Activated T-cell treated with anti-CD3 and anti-CD28 coated beads, Interleukin-2, amount 50 U/mL, for 48 hours (primary cell): ENCODE results near the gene KCNAB2.

Experiments
- DNase-seq, 2 experiments: peaks; one replicate each; pipeline ENCODE4 v3.0.0-alpha.2; 2020

Gene KCNAB2

DNA sequence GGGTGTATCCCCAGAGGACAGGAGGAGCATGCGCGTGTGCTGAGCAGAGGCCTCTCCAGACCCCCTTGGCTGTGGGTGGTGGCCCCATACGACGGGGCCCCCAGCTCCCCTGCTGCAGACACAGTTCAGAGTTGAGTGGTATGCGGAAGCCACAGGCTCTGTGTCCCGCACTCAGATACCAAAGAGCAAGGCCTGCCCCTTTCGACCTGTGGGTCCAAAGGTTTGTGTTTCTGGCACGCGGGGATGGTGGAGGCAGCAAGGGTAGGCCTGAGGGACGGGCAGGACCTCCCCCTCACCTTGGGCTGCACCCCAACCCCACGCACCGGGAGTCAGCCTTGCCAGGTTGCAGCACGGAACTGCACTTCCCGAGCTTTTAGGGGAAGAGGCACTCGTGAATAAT is at the start of gene KCNAB2:
Gene KCNAB2, plus strand, starts transcription at position 328 of the 400 bp plus-strand sequence. CDS start 5,649 bp downstream, outside the sequence.
- DNase-seq = no peak

GRCh38 chr1:5996641-5997270 is 48.9 kb upstream of the KCNAB2 start:
- no peak for DNase-seq

DNA sequence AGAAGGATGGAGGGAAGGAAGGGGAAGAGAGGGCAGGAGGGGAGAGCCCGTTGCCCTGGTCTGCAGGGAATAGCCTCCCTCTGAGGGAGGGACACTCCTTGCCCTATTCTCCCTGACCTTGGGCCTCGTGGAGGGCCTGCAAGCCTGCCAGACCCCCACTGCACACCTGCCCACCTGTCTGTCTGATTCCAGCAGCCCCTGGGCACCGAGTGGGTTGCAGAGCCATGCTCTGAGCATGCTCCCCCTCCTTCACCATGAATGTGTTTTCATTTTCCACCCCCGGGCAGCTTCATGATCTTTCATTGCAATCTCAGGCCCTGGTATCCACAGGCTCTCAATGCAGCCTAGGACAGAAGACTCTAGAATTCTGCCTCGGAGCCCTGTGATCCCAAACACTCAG is 48.4 kb upstream of the KCNAB2 start:
- DNase-seq = no peak

DNA sequence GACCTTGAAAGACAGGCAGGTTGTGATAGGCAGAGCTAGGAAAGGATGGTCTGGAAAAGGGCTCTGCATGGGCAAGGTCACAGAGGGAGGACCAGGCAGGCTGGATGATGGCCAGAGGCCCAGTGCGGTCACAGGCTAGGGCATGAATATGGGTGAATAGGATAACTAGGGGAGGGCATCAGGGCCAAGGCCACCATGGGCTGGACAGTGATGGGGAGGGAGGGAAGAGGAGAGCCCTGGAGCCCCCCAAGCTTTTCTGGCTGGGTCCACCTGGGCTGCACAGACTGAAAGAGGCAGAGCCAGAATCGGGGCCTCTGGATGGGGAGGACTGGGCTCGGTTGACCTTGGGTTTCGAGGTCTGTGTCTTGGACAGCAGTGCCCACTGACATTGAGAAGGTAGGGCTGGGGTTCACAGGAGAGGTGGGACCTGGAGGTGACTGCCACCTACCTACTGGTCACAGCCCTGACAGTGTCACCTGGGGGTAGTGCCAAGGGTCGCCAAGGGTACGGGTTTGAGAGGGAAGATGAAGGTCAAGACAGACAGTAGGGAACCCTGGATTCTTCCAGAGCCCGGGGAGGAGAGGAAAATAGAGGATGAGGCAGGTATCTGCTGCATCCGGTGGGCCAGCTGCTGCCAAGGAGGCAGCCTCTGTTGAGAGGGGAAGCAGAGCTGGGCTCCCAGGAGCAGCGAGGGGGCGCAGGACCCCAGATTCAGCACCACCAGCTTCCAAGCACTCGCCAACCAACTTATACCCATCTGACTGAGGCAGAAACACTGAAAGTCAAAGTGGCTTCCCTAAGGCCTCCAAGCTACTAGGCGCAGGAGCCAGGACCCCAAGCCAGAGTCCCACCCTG is 47.4 kb upstream of the KCNAB2 start:
- DNase-seq = no peak

DNA sequence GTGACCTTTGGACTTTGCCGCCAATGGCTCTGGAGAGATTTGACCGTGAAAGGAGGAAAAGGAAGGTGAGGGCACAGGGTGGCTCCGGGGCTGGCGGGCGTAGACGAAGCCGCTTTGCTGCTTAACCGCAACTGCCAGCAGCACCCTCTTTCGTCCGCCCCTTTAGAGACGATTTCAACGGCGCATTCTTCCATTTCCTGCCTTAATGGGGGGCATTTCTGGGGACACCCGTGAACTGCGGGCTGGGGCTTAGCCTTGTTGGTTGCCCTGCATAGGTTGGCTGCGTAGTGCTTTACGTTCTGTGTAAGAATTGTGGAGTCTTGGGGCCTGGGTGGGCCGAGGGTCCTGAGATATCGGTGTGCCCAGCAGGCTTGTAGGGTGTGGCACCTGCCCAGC is 46.8 kb upstream of the KCNAB2 start:
- DNase-seq = no peak

GRCh38 chr1:5999711-6000443 is 45.8 kb upstream of the KCNAB2 start:
- no peak for DNase-seq

DNA sequence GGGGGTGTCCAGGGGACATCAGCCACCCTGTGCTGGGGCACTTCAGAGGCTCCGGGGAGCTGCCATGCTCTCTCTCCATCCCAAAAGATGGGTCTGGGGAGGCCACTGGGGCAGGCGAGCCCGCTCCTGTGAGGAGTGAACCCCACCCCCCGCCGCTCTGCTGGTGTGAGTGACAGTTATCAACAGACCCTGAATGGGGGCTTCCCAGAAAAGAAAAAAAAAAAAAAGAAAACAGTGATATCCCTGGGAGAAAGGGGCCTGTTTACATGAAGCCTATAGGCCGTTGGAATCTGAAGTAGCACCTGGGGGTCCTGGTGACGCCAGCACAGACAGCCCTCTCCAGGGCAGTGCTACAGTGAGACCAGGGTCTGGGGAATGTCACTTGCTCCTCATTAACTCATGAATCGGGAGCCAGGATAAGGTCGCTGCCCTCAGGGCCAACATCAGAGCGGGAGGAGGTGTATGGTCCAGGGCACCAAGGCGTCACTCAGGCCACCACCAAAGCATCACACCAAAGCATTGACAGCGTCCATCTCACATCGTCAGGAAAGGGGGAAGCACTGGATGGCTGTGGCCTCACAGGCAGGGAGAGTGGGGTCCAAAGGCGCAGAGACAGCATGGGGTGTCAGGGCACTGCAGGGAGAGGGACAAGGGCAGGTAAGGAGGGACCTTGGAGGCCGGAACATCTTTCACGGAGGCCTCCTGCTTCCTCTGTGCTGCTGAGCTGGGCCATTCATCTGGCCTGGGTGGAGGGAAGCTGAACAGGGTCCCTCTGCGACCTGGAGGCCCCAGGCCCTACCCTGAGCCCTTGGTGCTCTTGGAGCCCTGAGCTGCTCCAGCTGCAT is 45.0 kb upstream of the KCNAB2 start:
- no peak for DNase-seq

DNA sequence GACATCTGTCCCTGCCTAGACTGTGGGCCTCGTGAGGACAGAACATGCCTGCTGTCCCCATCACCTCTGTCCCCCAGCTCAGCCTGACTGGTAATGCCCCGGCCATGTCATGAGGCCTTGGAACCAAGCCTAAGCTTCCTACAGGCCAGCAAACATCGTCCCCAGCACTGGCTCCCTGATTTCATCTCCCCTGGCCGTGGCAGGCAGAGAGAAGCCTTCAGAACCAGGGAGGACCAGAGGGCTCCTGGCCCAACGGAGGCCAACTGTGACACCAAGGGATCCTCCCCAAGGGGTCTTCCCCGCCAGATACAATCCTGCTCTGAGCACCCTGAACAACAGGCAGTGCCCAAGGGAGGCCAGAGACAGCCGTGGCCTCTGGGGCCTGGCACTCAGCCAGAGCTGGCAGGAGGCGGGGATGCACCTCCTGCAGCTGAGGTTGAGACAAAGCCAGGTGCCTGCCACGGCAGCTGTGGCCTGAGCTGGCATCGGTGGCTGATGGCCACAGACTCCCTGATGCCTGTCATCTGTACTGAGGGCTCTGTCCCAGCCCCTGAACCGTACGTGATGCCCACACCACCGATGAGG is 43.6 kb upstream of the KCNAB2 start:
- DNase-seq = no peak

GRCh38 chr1:6002714-6003501 is 42.8 kb upstream of the KCNAB2 start:
- DNase-seq = no peak

GRCh38 chr1:6003568-6004411 is 41.9 kb upstream of the KCNAB2 start:
- no peak for DNase-seq

DNA sequence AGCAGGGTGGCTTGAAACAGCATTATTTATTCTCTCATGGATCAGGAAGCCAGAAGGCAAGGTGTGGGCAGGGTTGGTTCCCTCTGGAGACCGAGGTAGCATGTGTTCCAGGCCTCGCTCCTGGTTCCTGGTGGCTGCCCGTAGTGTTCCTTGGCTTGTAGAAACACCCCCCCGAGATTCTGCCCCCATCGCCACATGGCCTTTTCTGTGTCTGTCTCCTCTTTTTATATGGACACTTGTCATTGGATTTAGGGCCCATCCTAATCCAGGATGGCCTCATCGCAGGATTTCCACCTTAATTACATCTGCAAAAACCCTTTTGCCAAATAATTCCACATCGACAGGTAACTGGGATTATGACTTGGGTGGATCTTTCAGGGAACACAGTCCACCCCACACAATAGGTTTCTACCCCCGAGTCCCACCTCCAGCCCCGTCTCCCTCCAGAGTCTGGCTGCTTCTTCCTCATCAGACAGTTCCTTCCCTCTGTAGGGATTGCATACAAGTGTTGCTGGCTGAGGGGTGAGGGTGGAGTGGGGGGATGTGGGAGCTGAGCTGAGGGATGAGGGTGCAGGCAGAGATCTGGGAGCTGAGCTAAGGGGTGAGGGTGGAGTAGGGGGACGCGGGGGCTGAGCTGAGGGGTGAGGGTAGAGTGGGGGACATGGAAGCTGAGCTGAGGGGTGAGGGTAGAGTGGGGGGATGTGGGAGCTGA is 41.1 kb upstream of the KCNAB2 start:
- DNase-seq = no peak

DNA sequence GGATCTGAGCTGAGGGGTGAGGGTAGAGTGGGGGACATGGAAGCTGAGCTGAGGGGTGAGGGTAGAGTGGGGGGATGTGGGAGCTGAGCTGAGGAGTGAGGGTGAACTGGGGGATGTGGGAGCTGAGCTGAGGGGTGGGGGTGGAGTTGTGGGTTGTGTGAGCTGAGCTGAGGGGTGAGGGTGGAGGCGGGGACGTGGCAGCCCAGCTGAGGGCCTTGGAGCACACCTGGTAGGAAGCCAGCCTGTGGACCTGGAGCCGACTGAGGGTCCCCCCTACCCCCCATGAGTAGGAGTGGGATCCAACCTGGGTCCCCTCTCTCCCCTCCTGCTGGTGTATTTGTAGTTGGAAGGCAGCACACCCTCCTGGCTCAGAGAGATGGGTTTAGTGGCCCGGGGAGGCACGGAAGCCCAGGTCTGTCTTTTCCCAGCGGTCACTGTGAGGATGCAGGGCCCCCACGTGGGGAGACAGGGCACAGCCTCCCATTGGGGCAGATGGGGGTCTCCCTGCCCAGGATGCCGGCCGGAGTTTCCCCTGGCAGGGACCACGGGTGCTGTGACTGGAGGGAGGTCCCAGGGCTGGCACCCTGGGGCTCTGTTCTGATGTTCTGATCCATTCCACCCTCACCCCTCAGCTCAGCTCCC is 40.3 kb upstream of the KCNAB2 start:
- DNase-seq = no peak

DNA sequence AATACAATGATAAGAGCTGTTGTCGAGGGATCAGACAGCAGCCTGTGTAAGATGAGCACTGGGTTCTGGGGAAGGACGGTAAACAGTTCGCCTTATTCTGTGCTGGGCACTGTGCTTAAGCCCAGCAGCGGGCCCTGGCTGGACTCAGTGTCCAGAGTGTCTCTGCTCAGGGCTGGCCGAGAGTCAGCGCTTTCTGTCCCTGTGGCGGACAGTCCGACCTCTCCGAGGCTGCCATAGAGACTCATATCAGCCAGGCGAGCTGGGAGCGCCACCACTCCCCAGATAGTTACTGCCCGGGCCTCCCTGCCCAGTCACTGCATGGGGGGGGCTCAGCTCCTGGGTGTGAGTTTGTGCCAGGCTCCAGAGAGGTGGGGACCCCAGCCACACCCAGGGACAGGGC is 38.8 kb upstream of the KCNAB2 start:
- no peak for DNase-seq

DNA sequence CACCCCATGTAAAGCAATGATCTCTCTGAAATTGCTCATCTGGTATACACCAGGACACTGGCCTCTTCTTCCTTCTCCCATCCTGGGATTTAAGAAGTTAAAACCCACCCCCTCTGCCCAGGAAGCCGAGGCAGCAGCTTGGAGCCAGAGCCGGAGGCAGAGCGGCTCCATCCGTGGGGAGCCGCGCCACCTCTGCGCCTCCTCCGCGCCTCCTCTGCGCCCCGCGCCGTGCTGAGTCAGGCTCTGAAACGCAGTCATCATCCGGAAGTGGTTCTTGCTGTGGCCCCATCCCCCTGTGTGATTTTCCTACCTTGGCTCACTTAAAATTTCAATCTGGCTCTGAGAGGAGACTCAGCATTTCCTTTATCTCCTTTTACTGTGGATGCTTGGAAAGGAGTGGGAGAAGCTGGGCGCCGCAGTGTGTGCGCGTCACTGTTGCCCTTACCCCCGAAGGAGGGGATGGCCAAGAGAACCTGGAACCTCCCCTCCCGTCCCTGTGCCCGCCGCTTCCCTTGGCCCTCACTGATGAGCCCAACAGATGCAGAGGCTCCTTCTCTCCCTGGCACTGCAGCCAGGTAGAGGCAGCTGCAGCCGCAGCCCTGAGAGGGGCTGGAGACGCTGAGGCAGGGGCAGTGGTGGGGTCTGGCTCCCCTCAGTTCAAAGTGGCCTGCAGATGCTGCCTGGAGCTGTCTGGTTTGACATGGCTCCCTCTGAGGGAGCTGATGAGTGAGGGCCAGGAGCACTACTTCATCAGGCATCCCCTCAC is 38.2 kb upstream of the KCNAB2 start:
- DNase-seq = peak; percentile 53 to 70

- DNase-seq = no peak
Observed at GRCh38 chr1:6008084-6008415, 37.6 kb upstream of the KCNAB2 start.

DNA sequence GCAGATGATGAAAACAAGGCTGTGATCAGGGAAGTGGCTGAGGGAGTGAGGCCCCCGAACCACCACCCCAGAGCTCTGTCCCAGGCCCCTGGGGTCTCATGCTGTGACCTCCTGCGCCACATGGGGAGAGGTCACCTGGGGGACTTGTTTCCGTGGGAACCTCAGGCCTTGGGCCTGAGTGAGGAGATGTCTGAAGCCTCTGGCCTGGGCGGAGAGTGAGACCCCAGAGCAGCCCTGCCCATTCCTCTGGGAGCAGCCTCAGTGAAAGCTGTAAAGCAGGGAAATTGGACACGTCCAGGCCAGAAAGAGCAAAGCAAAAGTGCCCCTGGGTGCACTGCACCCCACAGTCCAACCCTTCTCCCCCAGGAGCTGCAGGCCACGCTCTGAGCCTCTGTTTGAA is 37.0 kb upstream of the KCNAB2 start:
- DNase-seq = no peak

- DNase-seq = no peak
Observed at GRCh38 chr1:6009120-6010040, 36.3 kb upstream of the KCNAB2 start.

- DNase-seq = no peak
Observed at GRCh38 chr1:6010554-6010953, 35.1 kb upstream of the KCNAB2 start.
